GM12878 (cell line): Measurements from ENCODE around the gene PAK6. TPM values are rescaled to one million over a fixed set of nuclear protein-coding genes. Genes with fewer than 3 reads are reported as not detected.

Experiments
- ATAC-seq: fragments of 200-7000 bp; cut with Tn5 transposase; 3 replicates; pipeline ENCODE4 v1.9.1; 2020; ENCODE audit warnings: mild to moderate bottlenecking, moderate library complexity
- BruUV-seq: library from RNA; stranded (reverse); fragments of 400-500 nt; replicated peaks from 2 replicates; lab custom pipeline; 2021; lab: Mats Ljungman, UMichigan
- CTCF ChIA-PET: fragments of 300-600 bp; sonication (Branson Sonifier 250); formaldehyde crosslinking; extraction: SDS; loops from one replicate; lab custom pipeline; 2021; ENCODE audit warnings: inconsistent platforms; lab: Yijun Ruan, JAX
- POLR2A ChIA-PET: fragments of 350-600 bp; formaldehyde crosslinking; extraction: SDS; loops from one replicate; lab custom pipeline; 2021; ENCODE audit warnings: inconsistent platforms; lab: Charles Lee
- RAD21 ChIA-PET: fragments of 300-600 bp; sonication (Branson Sonifier 250); formaldehyde crosslinking; loops from one replicate; lab custom pipeline; 2023; ENCODE audit warnings: antibody characterized with exemption; ENCODE audit not compliant: unreplicated experiment; lab: Charles Lee
- SMC1A ChIA-PET: fragments of 300-600 bp; sonication (Branson Sonifier 250); formaldehyde crosslinking; loops from one replicate; lab custom pipeline; 2023; ENCODE audit not compliant: unreplicated experiment, uncharacterized antibody; lab: Charles Lee
- DNase-seq: peaks from one replicate; pipeline ENCODE4 v3.0.0-alpha.2; 2011; ENCODE audit warnings: low read depth, low spot score
- FAIRE-seq: peaks from 3 replicates; lab custom pipeline; 2011; peaks lifted over from hg19 to GRCh38; lab: Jason Lieb, UNC
- H2AFZ ChIP-seq: 2 replicates; pipeline ENCODE4 v1.6.0; 2011; ENCODE audit warnings: low read depth, low read length, control low read depth; ENCODE audit not compliant: control insufficient read depth
- H3K27ac ChIP-seq: 2 replicates; pipeline ENCODE4 v1.5.1; 2011; ENCODE audit warnings: control low read depth; ENCODE audit not compliant: control insufficient read depth, insufficient read depth
- H3K27me3 ChIP-seq, 2 experiments: replicated peaks in 1 of 2; 2 replicates each; pipeline versions ENCODE4 v1.6.0 to v1.6.1; 2011; ENCODE audit warnings: low read length in 1 of 2; ENCODE audit not compliant: control insufficient read depth in 2 of 2, insufficient read depth in 2 of 2
- H3K36me3 ChIP-seq, 2 experiments: 2 replicates each; pipeline ENCODE4 v1.5.1; 2011; ENCODE audit warnings: low read length in 1 of 2; ENCODE audit not compliant: control insufficient read depth in 2 of 2, insufficient read depth in 2 of 2
- H3K4me1 ChIP-seq: 2 replicates; pipeline ENCODE4 v1.6.1; 2011; ENCODE audit warnings: mild to moderate bottlenecking, low read length, moderate library complexity, mixed read lengths; ENCODE audit not compliant: control insufficient read depth, insufficient read depth
- H3K4me2 ChIP-seq: 2 replicates; pipeline ENCODE4 v1.6.0; 2011; ENCODE audit warnings: control low read depth; ENCODE audit not compliant: control insufficient read depth, insufficient read depth
- H3K4me3 ChIP-seq: fragments of 200-600 bp; sonication (generic); 2 replicates; pipeline ENCODE4 v1.5.1; 2016
- H3K79me2 ChIP-seq: 2 replicates; pipeline ENCODE4 v1.6.0; 2011; ENCODE audit warnings: low read length; ENCODE audit not compliant: control insufficient read depth, insufficient read depth
- H3K9ac ChIP-seq: 2 replicates; pipeline ENCODE4 v1.8.0; 2011; ENCODE audit warnings: low read length, control low read depth, mixed read lengths; ENCODE audit not compliant: control insufficient read depth, insufficient read depth
- H3K9me3 ChIP-seq: replicated peaks from 3 replicates; pipeline ENCODE4 v1.5.1; 2011; ENCODE audit warnings: mild to moderate bottlenecking, low read length; ENCODE audit not compliant: control insufficient read depth, insufficient read depth
- H4K20me1 ChIP-seq: 2 replicates; pipeline ENCODE4 v1.6.0; 2011; ENCODE audit not compliant: control insufficient read depth, insufficient read depth
- IKZF2 ChIP-seq, 2 experiments: fragments of 450-650 bp; IDR thresholded peaks; 2 replicates each; pipeline ENCODE4 v1.6.1; 2017; ENCODE audit warnings: mild to moderate bottlenecking in 2 of 2, moderate library complexity in 2 of 2
- ZNF207 ChIP-seq: fragments of 450-650 bp; IDR thresholded peaks from 2 replicates; pipeline ENCODE4 v1.6.1; 2014; ENCODE audit warnings: antibody characterized with exemption, mild to moderate bottlenecking, borderline replicate concordance
- WGBS: methylation state at CpG from one replicate; pipeline ENCODE4 v1.1.6; 2016; ENCODE audit warnings: low lambda C conversion rate; ENCODE audit not compliant: insufficient replicate concordance, insufficient coverage; ENCODE audit errors: missing lambda C conversion rate; 5-methylcytosine and 5-hydroxymethylcytosine counted together
- in situ Hi-C: fragments of 300-500 bp; cut with MboI; formaldehyde crosslinking; loops from 9 replicates; pipeline ENCODE4 v1.14.3; 2018; ENCODE audit warnings: mixed read lengths
- intact Hi-C: fragments of 100-400 bp; cut with micrococcal nuclease; formaldehyde crosslinking; loops from one replicate; pipeline ENCODE4 v1.14.2; 2022; ENCODE audit not compliant: unreplicated experiment
- polyA plus RNA-seq, 11 experiments: library from polyadenylated mRNA; depleted of rRNA in 4 of 11; unstranded in 6 of 11; stranded (reverse) in 5 of 11; fragments of >200 nt; fragmentation: Nextera tagmentation in 4 of 11; fragmentation: Illumina TruSeq in 1 of 11; extraction: Ambion mirVana in 4 of 11; extraction: Trizol in 1 of 11; gene quantifications; 1 replicate in 1 of 11; 2 replicates in 10 of 11; pipeline versions ENCODE4 v1.2.1 to v1.2.3, GENCODE V29; 2011 to 2016; ENCODE audit warnings: inconsistent platforms in 2 of 11, missing spikeins in 2 of 11, low read depth in 1 of 11
- total RNA-seq, 4 experiments: library from RNA; depleted of rRNA in 3 of 4; stranded (reverse); fragments of >200 nt in 3 of 4; fragmentation: Illumina TruSeq in 1 of 4; extraction: Trizol in 1 of 4; gene quantifications; 2 replicates each; pipeline versions ENCODE4 v1.2.1 to v1.2.3, GENCODE V29; 2013 to 2021
- TF ChIP-seq, protein P1 (sequence below): fragments of 450-650 bp; IDR thresholded peaks from 2 replicates; pipeline ENCODE4 v1.6.1; 2016; ENCODE audit warnings: mild to moderate bottlenecking

Gene PAK6
- total and polyA plus RNA-seq, 10 of the 15 experiments (the other 5 are each of a cell fraction or from before 2014, with no cell fraction given) = 0.07 to 0.92 (median 0.31) TPM; not detected in 2

DNA sequence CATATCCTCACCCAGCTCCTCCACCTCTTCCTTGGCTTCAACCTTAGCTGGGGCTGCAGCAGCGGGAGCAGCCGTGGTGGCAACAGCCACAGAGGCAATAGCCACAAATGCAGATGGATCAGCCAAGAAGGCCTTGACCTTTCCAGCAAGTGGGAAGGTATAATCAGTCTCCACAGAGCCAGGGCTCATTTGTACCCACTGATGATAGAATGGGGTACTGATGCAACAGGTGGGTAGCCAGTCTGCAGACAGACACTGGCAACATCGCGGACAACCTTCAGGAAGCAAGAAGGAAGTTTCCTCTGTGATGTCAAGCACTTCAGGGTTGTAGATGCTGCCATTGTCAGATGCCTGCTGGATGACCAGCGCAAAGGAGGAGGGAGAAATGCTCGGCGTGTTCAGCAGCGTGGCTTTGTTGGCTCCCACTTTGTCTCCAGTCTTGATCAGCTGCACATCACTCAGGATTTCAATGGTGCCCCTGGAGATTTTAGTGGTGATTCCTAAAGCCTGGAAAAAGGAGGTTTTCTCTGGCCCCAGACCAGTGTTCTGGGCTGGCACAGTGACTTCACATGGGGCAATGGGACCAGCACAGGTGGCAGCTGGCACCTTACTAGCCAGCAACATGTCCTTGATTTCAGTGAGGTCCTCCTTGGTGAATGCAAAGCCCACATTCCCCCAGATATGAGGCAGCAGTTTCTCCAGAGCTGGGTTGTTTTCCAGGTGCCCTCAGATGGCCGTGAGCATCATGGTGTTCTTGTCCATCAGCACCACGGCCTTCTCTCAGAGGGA, 73.7 kb downstream of the PAK6 start (continued):
- TF ChIP-seq ZNF207 = no peak

DNA sequence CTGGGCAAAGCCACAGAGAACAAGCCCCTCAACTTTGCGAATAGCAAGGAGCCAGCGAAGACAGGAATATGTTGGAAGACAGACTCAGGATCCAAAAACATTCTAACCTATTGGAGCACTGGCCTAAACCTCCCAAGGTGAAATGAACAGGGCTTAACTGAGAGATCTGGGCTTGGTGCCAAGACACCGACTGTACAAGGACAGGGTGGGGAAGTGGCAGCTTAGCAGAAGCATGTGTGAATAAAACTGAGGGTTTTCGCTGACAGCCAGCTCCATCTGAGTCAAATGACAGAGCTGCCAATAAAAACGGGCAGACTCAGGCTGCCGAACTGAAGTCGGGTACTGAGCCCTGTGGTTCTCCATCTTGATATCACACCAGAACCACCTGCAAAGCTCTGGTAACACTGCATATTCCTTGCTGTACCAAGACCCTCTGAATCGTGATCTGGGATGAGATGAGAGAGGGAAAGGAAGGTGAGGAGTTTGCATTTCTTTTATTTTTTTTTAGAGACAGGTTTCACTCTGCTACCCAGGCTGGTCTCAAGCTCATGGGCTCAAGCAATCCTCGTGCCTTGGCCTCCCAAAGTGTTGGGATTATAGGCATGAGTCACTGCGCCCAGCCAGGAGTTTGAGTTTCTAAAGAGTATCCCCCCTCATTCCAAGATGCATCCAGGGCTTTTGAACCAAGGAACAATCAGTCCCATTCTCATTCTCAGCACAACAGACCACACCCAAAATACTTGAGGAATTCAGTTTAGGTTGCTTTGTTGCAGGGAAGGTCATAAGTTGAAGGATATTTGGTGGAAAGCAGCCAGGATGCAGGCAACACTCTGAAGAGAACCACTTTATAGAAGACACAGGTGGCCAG, 74.9 kb downstream of the PAK6 start:
- Histone ChIP-seq H3K9ac (no peak overlapping the region), H3K27me3 (peaks cover 0 to 3% of the 10 kb centered on the region in 2 experiments; a peak in 2 of 4 replicates), H3K79me2 (no peaks in the 10 kb centered on the region), H3K4me3 (no peak overlapping the region), H3K9me3 (no peaks in the 10 kb centered on the region), H2AFZ (no peak overlapping the region), H3K4me2 (no peak overlapping the region), H4K20me1 (no peaks in the 10 kb centered on the region), H3K4me1 (peaks cover 13% of the 10 kb centered on the region), H3K36me3 (no peaks in the 10 kb centered on the region), H3K27ac (no peak overlapping the region)
- BruUV-seq = no TSS peak
- intact Hi-C loops (no loop called here), in situ Hi-C loops (loop anchor here (5.0 kb wide), 1 partner anchor 36 kb away; no protein-coding TSS in a partner anchor)
- RAD21 ChIA-PET = interaction anchor here (0.9 to 1.9 kb wide), 3 partner anchors 24 to 268 kb away, joined by 3 to 4 read pairs (median 3); no protein-coding TSS in a partner anchor
- CTCF ChIA-PET = interaction anchor here (0.7 to 17.6 kb wide), 7 partner anchors 7 to 122 kb away, joined by 3 to 336 read pairs (median 31); partner anchors contain the start of genes CCDC9B and INAFM2
- TF ChIP-seq, protein P1, sequence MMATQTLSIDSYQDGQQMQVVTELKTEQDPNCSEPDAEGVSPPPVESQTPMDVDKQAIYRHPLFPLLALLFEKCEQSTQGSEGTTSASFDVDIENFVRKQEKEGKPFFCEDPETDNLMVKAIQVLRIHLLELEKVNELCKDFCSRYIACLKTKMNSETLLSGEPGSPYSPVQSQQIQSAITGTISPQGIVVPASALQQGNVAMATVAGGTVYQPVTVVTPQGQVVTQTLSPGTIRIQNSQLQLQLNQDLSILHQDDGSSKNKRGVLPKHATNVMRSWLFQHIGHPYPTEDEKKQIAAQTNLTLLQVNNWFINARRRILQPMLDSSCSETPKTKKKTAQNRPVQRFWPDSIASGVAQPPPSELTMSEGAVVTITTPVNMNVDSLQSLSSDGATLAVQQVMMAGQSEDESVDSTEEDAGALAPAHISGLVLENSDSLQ = peak; percentile 35; the same call in 1 of the 2 replicates
- no peak for TF ChIP-seq IKZF2 (IDR thresholded peaks at IDR 0.05)
- POLR2A ChIA-PET = interaction anchor here (0.5 to 1.6 kb wide), 3 partner anchors 9 to 555 kb away, joined by 3 to 5 read pairs (median 3); partner anchors contain the start of gene INAFM2
- SMC1A ChIA-PET = interaction anchor here (1.2 to 10.0 kb wide), 2 partner anchors 10 to 35 kb away, joined by 3 to 83 read pairs; no protein-coding TSS in a partner anchor
- DNase-seq (no peak), ATAC-seq (no peak), FAIRE-seq (no peak)
- 15% methylated on average over 10 of the region's 10 CpGs for WGBS
